ENCODE data around the gene GP5.

GP5 gene

GRCh38 chr3:194382892-194383223, 16.2 kb downstream of the GP5 start:
- no peak for TF ChIP-seq GABPA (IDR thresholded peaks at IDR 0.05; ENCODE audit: low read depth)
- TF ChIP-seq REST (IDR thresholded peaks at IDR 0.05; ENCODE audit: insufficient replicate concordance, low read depth), result no peak
- TF ChIP-seq POLR2AphosphoS5 (IDR thresholded peaks at IDR 0.05; ENCODE audit: low read depth), result no peak
- TF ChIP-seq SPI1 (IDR thresholded peaks at IDR 0.05; ENCODE audit: borderline replicate concordance, low read depth), result no peak
- no peak for TF ChIP-seq CTCF (IDR thresholded peaks at IDR 0.05; ENCODE audit: insufficient read depth, low read length)
- H3K27me3 ChIP-seq (ENCODE audit: insufficient read depth, poor library complexity, severe bottlenecking), result peaks cover 10% of the 10 kb centered on the region
- H3K4me3 ChIP-seq (replicated peaks; ENCODE audit: insufficient read depth, low read length), result no peak overlapping the region
- no peak for DNase-seq (ENCODE audit: low read depth in 1 of 2, low spot score in 1 of 2)
- no peak overlapping the region for H3K27ac ChIP-seq (replicated peaks)

- Histone ChIP-seq H3K27ac (replicated peaks) (no peak overlapping the region), H3K27me3 (ENCODE audit: insufficient read depth, poor library complexity, severe bottlenecking) (peaks cover 10% of the 10 kb centered on the region)
- DNase-seq (ENCODE audit: low read depth in 1 of 2, low spot score in 1 of 2), result no peak
Observed at GRCh38 chr3:194382196-194382891, 16.7 kb downstream of the GP5 start.

More at GRCh38 chr3:194382196-194382891, 16.7 kb downstream of the GP5 start:
- no peak overlapping the region for H3K4me3 ChIP-seq (replicated peaks; ENCODE audit: insufficient read depth, low read length)
- TF ChIP-seq SPI1 (IDR thresholded peaks at IDR 0.05; ENCODE audit: borderline replicate concordance, low read depth) (no peak), REST (IDR thresholded peaks at IDR 0.05; ENCODE audit: insufficient replicate concordance, low read depth) (no peak), CTCF (IDR thresholded peaks at IDR 0.05; ENCODE audit: insufficient read depth, low read length) (no peak), POLR2AphosphoS5 (IDR thresholded peaks at IDR 0.05; ENCODE audit: low read depth) (no peak), GABPA (IDR thresholded peaks at IDR 0.05; ENCODE audit: low read depth) (no peak)

Measured in HL-60 (cell line).